HL-60 (cell line): ENCODE data around the gene ADGRL3.

Source experiments
- CTCF ChIP-seq: IDR thresholded peaks from one replicate; pipeline ENCODE4 v1.5.1; 2011; ENCODE audit warnings: low read length, control low read depth, inconsistent platforms; ENCODE audit not compliant: insufficient read depth
- POLR2AphosphoS5 ChIP-seq: IDR thresholded peaks from 2 replicates; pipeline ENCODE4 v1.6.1; 2012; ENCODE audit warnings: low read depth

GRCh38 chr4:61318431-61318830 is 118.3 kb downstream of the ADGRL3 start:
- TF ChIP-seq CTCF (no peak), POLR2AphosphoS5 (no peak)
